SK-N-SH treated with all-trans-retinoic acid at 6 μM for 48 hours (cell line): ENCODE data around the gene ACKR4.
"Not testable (repeated sequence)": the region's sequence is repeated elsewhere in the genome, so short reads cannot be mapped to it uniquely, and the experiment has no call there.

Experiments
- ATAC-seq: fragments of 200-7000 bp; cut with Tn5 transposase; 3 replicates; pipeline ENCODE4 v1.9.1; 2020; ENCODE audit warnings: mild to moderate bottlenecking, moderate library complexity
- ARNTL ChIP-seq: fragments of 450-650 bp; formaldehyde crosslinking; IDR thresholded peaks from 2 replicates; pipeline ENCODE4 v1.5.0; 2020; ENCODE audit warnings: low read depth, mild to moderate bottlenecking, moderate library complexity, borderline replicate concordance
- BACH2 ChIP-seq: fragments of 250-450 bp; sonication (Bioruptor Pico); IDR thresholded peaks from 2 replicates; pipeline ENCODE4 v1.9.0; 2021; ENCODE audit warnings: mild to moderate bottlenecking, borderline replicate concordance
- CREB5 ChIP-seq: fragments of 250-450 bp; sonication (Bioruptor Pico); IDR thresholded peaks from 2 replicates; pipeline ENCODE4 v1.5.1; 2020; ENCODE audit warnings: low read depth, mild to moderate bottlenecking, moderate library complexity
- CSDC2 ChIP-seq: fragments of 250-450 bp; sonication (Bioruptor Pico); IDR thresholded peaks from 2 replicates; pipeline ENCODE4 v1.5.0; 2020; ENCODE audit warnings: mild to moderate bottlenecking, moderate library complexity
- CSRNP3 ChIP-seq: fragments of 250-450 bp; sonication (Bioruptor Pico); IDR thresholded peaks from 2 replicates; pipeline ENCODE4 v1.5.1; 2021; ENCODE audit warnings: mild to moderate bottlenecking, moderate library complexity
- ESRRG ChIP-seq: fragments of 250-450 bp; sonication (Bioruptor Pico); IDR thresholded peaks from 2 replicates; pipeline ENCODE4 v1.6.1; 2021; ENCODE audit warnings: mild to moderate bottlenecking
- GLIS3 ChIP-seq: fragments of 250-450 bp; sonication (Bioruptor Pico); IDR thresholded peaks from 2 replicates; pipeline ENCODE4 v1.5.0; 2020; ENCODE audit warnings: mild to moderate bottlenecking, moderate library complexity
- ISL1 ChIP-seq: fragments of 250-450 bp; sonication (Bioruptor Pico); IDR thresholded peaks from 2 replicates; pipeline ENCODE4 v2.1.2; 2022; ENCODE audit warnings: mild to moderate bottlenecking, moderate library complexity
- OSR1 ChIP-seq: fragments of 250-450 bp; sonication (Bioruptor Pico); IDR thresholded peaks from 2 replicates; pipeline ENCODE4 v1.8.0; 2022; ENCODE audit warnings: moderate library complexity, mild to moderate bottlenecking, inconsistent platforms
- PPARA ChIP-seq: fragments of 250-450 bp; sonication (Bioruptor Pico); IDR thresholded peaks from 2 replicates; pipeline ENCODE4 v1.5.0; 2020; ENCODE audit warnings: mild to moderate bottlenecking, borderline replicate concordance
- RARB ChIP-seq: fragments of 250-450 bp; sonication (Bioruptor Pico); IDR thresholded peaks from 2 replicates; pipeline ENCODE4 v1.8.0; 2021; ENCODE audit warnings: mild to moderate bottlenecking, moderate library complexity
- SNAI2 ChIP-seq: fragments of 250-450 bp; sonication (Bioruptor Pico); IDR thresholded peaks from 2 replicates; pipeline ENCODE4 v1.5.0; 2020; ENCODE audit warnings: mild to moderate bottlenecking, moderate library complexity
- TCF4 ChIP-seq: fragments of 250-450 bp; sonication (Bioruptor Pico); IDR thresholded peaks from 2 replicates; pipeline ENCODE4 v1.8.0; 2021; ENCODE audit warnings: mild to moderate bottlenecking, moderate library complexity, borderline replicate concordance
- TOX ChIP-seq: fragments of 250-450 bp; sonication (Bioruptor Pico); IDR thresholded peaks from 2 replicates; pipeline ENCODE4 v1.8.0; 2021; ENCODE audit warnings: mild to moderate bottlenecking, moderate library complexity, borderline replicate concordance
- ZC3H10 ChIP-seq: fragments of 250-450 bp; sonication (Bioruptor Pico); IDR thresholded peaks from 2 replicates; pipeline ENCODE4 v1.5.1; 2021; ENCODE audit warnings: mild to moderate bottlenecking, moderate library complexity
- ZFP3 ChIP-seq: fragments of 250-450 bp; sonication (Bioruptor Pico); IDR thresholded peaks from 2 replicates; pipeline ENCODE4 v1.5.0; 2020; ENCODE audit warnings: mild to moderate bottlenecking, moderate library complexity
- ZFP30 ChIP-seq: fragments of 450-650 bp; formaldehyde crosslinking; IDR thresholded peaks from 2 replicates; pipeline ENCODE4 v1.5.0; 2022; ENCODE audit warnings: mild to moderate bottlenecking, moderate library complexity
- ZNF565 ChIP-seq: fragments of 450-650 bp; formaldehyde crosslinking; conservative IDR thresholded peaks from 2 replicates; pipeline ENCODE4 v1.5.0; 2020; ENCODE audit warnings: low read depth, mild to moderate bottlenecking, moderate library complexity
- ZNF70 ChIP-seq: fragments of 450-650 bp; formaldehyde crosslinking; IDR thresholded peaks from 2 replicates; pipeline ENCODE4 v1.5.0; 2020; ENCODE audit warnings: mild to moderate bottlenecking, moderate library complexity
- ZNF8 ChIP-seq: fragments of 450-650 bp; formaldehyde crosslinking; IDR thresholded peaks from 2 replicates; pipeline ENCODE4 v1.5.0; 2020; ENCODE audit warnings: mild to moderate bottlenecking, moderate library complexity
- TF ChIP-seq, protein P1 (sequence below): fragments of 250-450 bp; sonication (Bioruptor Pico); IDR thresholded peaks from 2 replicates; pipeline ENCODE4 v1.8.0; 2021; ENCODE audit warnings: low read depth, mild to moderate bottlenecking, moderate library complexity, borderline replicate concordance
- TF ChIP-seq, protein P2 (sequence below): fragments of 250-450 bp; sonication (Bioruptor Pico); IDR thresholded peaks from 2 replicates; pipeline ENCODE4 v1.5.0; 2020; ENCODE audit warnings: mild to moderate bottlenecking, moderate library complexity
- TF ChIP-seq, protein P3 (sequence below): fragments of 250-450 bp; sonication (Bioruptor Pico); IDR thresholded peaks from 2 replicates; pipeline ENCODE4 v1.8.0; 2020; ENCODE audit warnings: mild to moderate bottlenecking, moderate library complexity, borderline replicate concordance

Gene ACKR4

DNA sequence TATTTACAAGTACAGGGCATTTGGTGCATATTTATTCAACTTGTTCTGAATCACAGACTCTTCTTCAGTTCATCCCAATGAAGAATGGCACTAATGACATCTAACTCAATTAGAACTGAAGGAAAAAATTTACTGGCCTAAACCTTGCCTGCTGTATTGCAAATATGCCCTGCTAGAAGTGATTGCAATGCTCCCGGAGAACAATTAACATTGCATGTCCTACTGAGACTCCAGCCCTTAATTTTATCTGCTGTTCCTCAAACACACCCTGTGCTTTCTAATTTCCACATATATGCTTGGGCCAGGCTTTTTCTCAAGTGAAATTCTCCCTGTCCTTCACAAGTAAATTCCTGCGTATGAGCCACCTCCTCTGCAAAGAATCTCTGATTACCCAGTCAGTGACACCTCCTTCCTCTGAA, 8.3 kb downstream of the ACKR4 start:
- TF ChIP-seq GLIS3 (no peak), OSR1 (CRISPR knock-in tag) (no peak), ESRRG (CRISPR knock-in tag) (no peak), BACH2 (CRISPR knock-in tag) (no peak), ISL1 (peak; percentile 88), ZNF70 (CRISPR knock-in tag) (no peak), TOX (CRISPR knock-in tag) (peak; percentile 81; the same call in 1 of the 2 replicates), TCF4 (no peak), CSRNP3 (no peak), PPARA (CRISPR knock-in tag) (no peak), CSDC2 (CRISPR knock-in tag) (no peak), ZFP30 (CRISPR knock-in tag) (no peak), ARNTL (CRISPR knock-in tag) (no peak), ZFP3 (CRISPR knock-in tag) (no peak), ZNF8 (CRISPR knock-in tag) (no peak), SNAI2 (no peak), RARB (CRISPR knock-in tag) (no peak), ZC3H10 (CRISPR knock-in tag) (peak; percentile 54; the same call in 1 of the 2 replicates), CREB5 (no peak), ZNF565 (no peak)
- TF ChIP-seq, protein P1, sequence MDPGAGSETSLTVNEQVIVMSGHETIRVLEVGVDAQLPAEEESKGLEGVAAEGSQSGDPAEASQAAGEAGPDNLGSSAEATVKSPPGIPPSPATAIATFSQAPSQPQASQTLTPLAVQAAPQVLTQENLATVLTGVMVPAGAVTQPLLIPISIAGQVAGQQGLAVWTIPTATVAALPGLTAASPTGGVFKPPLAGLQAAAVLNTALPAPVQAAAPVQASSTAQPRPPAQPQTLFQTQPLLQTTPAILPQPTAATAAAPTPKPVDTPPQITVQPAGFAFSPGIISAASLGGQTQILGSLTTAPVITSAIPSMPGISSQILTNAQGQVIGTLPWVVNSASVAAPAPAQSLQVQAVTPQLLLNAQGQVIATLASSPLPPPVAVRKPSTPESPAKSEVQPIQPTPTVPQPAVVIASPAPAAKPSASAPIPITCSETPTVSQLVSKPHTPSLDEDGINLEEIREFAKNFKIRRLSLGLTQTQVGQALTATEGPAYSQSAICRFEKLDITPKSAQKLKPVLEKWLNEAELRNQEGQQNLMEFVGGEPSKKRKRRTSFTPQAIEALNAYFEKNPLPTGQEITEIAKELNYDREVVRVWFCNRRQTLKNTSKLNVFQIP, result no peak
- TF ChIP-seq, protein P2, sequence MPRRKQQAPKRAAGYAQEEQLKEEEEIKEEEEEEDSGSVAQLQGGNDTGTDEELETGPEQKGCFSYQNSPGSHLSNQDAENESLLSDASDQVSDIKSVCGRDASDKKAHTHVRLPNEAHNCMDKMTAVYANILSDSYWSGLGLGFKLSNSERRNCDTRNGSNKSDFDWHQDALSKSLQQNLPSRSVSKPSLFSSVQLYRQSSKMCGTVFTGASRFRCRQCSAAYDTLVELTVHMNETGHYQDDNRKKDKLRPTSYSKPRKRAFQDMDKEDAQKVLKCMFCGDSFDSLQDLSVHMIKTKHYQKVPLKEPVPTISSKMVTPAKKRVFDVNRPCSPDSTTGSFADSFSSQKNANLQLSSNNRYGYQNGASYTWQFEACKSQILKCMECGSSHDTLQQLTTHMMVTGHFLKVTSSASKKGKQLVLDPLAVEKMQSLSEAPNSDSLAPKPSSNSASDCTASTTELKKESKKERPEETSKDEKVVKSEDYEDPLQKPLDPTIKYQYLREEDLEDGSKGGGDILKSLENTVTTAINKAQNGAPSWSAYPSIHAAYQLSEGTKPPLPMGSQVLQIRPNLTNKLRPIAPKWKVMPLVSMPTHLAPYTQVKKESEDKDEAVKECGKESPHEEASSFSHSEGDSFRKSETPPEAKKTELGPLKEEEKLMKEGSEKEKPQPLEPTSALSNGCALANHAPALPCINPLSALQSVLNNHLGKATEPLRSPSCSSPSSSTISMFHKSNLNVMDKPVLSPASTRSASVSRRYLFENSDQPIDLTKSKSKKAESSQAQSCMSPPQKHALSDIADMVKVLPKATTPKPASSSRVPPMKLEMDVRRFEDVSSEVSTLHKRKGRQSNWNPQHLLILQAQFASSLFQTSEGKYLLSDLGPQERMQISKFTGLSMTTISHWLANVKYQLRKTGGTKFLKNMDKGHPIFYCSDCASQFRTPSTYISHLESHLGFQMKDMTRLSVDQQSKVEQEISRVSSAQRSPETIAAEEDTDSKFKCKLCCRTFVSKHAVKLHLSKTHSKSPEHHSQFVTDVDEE (CRISPR knock-in tag), result no peak
- TF ChIP-seq, protein P3, sequence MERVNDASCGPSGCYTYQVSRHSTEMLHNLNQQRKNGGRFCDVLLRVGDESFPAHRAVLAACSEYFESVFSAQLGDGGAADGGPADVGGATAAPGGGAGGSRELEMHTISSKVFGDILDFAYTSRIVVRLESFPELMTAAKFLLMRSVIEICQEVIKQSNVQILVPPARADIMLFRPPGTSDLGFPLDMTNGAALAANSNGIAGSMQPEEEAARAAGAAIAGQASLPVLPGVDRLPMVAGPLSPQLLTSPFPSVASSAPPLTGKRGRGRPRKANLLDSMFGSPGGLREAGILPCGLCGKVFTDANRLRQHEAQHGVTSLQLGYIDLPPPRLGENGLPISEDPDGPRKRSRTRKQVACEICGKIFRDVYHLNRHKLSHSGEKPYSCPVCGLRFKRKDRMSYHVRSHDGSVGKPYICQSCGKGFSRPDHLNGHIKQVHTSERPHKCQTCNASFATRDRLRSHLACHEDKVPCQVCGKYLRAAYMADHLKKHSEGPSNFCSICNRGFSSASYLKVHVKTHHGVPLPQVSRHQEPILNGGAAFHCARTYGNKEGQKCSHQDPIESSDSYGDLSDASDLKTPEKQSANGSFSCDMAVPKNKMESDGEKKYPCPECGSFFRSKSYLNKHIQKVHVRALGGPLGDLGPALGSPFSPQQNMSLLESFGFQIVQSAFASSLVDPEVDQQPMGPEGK (CRISPR knock-in tag), result no peak
- peak; percentile 84 for ATAC-seq

DNA sequence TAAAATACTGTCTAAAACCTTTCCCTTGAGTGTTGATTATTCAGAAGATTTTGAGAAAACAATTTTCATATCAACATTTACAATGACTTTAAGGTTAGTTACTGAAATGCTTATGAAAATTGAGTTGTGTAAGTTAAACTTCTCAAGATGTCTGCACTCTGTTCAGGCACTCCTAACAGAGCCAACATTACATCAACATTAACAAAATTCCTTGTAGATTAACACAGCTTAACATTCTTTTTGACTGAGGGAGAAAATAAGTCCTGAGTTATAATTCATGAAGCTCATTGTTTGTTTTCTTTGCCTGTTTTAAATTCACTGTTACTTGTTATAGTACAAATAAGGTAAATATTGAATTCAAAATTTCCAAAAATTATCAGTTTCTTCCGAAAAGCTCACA, 9.0 kb downstream of the ACKR4 start:
- peak; percentile 86 for ATAC-seq
- TF ChIP-seq BACH2 (CRISPR knock-in tag), result no peak
- TF ChIP-seq ZNF70 (CRISPR knock-in tag), result no peak
- no peak for TF ChIP-seq CSDC2 (CRISPR knock-in tag)
- TF ChIP-seq ISL1, result peak; percentile 75
- TF ChIP-seq CREB5, result no peak
- TF ChIP-seq OSR1 (CRISPR knock-in tag), result no peak
- TF ChIP-seq, protein P1, result no peak
- no peak for TF ChIP-seq CSRNP3
- TF ChIP-seq ZFP30 (CRISPR knock-in tag), result no peak

DNA sequence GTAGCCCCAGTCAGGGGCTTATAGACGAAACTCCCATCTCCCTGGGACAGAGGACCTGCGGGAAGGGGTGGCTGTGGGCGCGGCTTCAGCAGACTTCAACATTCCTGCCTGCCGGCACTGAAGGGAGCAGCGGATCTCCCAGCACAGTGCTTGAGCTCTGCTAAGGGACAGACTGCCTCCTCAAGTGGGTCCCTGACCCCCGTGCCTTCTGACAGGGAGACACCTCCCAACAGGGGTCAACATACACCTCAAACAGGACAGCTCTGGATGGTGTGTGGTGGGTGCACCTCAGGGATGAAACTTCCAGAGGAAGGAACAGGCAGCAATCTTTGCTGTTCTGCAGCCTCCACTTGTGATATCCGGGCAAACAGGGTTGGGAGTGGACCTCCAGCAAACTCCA, 9.6 kb downstream of the ACKR4 start:
- not testable (repeated sequence) for ATAC-seq

DNA sequence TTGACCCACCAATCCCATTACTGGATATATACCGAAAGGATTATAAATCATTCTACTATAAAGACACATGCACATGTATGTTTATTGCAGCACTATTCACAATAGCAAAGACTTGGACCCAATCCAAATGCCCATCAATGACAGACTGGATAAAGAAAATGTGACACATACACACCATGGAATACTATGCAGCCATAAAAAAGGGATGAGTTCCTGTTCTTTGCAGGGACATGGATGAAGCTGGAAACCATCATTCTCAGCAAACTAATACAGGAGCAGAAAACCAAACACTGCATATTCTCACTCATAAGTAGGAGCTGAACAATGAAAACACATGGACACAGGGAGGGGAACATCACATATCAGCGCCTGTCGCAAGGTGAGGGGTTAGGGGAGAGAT, 18.2 kb downstream of the ACKR4 start:
- not testable (repeated sequence) for ATAC-seq
